GM12878 (cell line): ENCODE measurements around the gene SLFN13. TPM values are rescaled to one million over a fixed set of nuclear protein-coding genes. Genes with fewer than 3 reads are reported as not detected.

Experiments used
- ATAC-seq: fragments of 200-7000 bp; cut with Tn5 transposase; 3 replicates; pipeline ENCODE4 v1.9.1; 2020; ENCODE audit warnings: mild to moderate bottlenecking, moderate library complexity
- BruUV-seq: library from RNA; stranded (reverse); fragments of 400-500 nt; replicated peaks from 2 replicates; lab custom pipeline; 2021; lab: Mats Ljungman, UMichigan
- CTCF ChIA-PET: fragments of 300-600 bp; sonication (Branson Sonifier 250); formaldehyde crosslinking; extraction: SDS; loops from one replicate; lab custom pipeline; 2021; ENCODE audit warnings: inconsistent platforms; lab: Yijun Ruan, JAX
- POLR2A ChIA-PET: fragments of 350-600 bp; formaldehyde crosslinking; extraction: SDS; loops from one replicate; lab custom pipeline; 2021; ENCODE audit warnings: inconsistent platforms; lab: Charles Lee
- RAD21 ChIA-PET: fragments of 300-600 bp; sonication (Branson Sonifier 250); formaldehyde crosslinking; loops from one replicate; lab custom pipeline; 2023; ENCODE audit warnings: antibody characterized with exemption; ENCODE audit not compliant: unreplicated experiment; lab: Charles Lee
- SMC1A ChIA-PET: fragments of 300-600 bp; sonication (Branson Sonifier 250); formaldehyde crosslinking; loops from one replicate; lab custom pipeline; 2023; ENCODE audit not compliant: unreplicated experiment, uncharacterized antibody; lab: Charles Lee
- DNase-seq: peaks from one replicate; pipeline ENCODE4 v3.0.0-alpha.2; 2011; ENCODE audit warnings: low read depth, low spot score
- FAIRE-seq: peaks from 3 replicates; lab custom pipeline; 2011; peaks lifted over from hg19 to GRCh38; lab: Jason Lieb, UNC
- H2AFZ ChIP-seq: 2 replicates; pipeline ENCODE4 v1.6.0; 2011; ENCODE audit warnings: low read depth, low read length, control low read depth; ENCODE audit not compliant: control insufficient read depth
- H3K27ac ChIP-seq: 2 replicates; pipeline ENCODE4 v1.5.1; 2011; ENCODE audit warnings: control low read depth; ENCODE audit not compliant: control insufficient read depth, insufficient read depth
- H3K27me3 ChIP-seq, 2 experiments: replicated peaks in 1 of 2; 2 replicates each; pipeline versions ENCODE4 v1.6.0 to v1.6.1; 2011; ENCODE audit warnings: low read length in 1 of 2; ENCODE audit not compliant: control insufficient read depth in 2 of 2, insufficient read depth in 2 of 2
- H3K36me3 ChIP-seq, 2 experiments: 2 replicates each; pipeline ENCODE4 v1.5.1; 2011; ENCODE audit warnings: low read length in 1 of 2; ENCODE audit not compliant: control insufficient read depth in 2 of 2, insufficient read depth in 2 of 2
- H3K4me1 ChIP-seq: 2 replicates; pipeline ENCODE4 v1.6.1; 2011; ENCODE audit warnings: mild to moderate bottlenecking, low read length, moderate library complexity, mixed read lengths; ENCODE audit not compliant: control insufficient read depth, insufficient read depth
- H3K4me2 ChIP-seq: 2 replicates; pipeline ENCODE4 v1.6.0; 2011; ENCODE audit warnings: control low read depth; ENCODE audit not compliant: control insufficient read depth, insufficient read depth
- H3K4me3 ChIP-seq: fragments of 200-600 bp; sonication (generic); 2 replicates; pipeline ENCODE4 v1.5.1; 2016
- H3K79me2 ChIP-seq: 2 replicates; pipeline ENCODE4 v1.6.0; 2011; ENCODE audit warnings: low read length; ENCODE audit not compliant: control insufficient read depth, insufficient read depth
- H3K9ac ChIP-seq: 2 replicates; pipeline ENCODE4 v1.8.0; 2011; ENCODE audit warnings: low read length, control low read depth, mixed read lengths; ENCODE audit not compliant: control insufficient read depth, insufficient read depth
- H3K9me3 ChIP-seq: replicated peaks from 3 replicates; pipeline ENCODE4 v1.5.1; 2011; ENCODE audit warnings: mild to moderate bottlenecking, low read length; ENCODE audit not compliant: control insufficient read depth, insufficient read depth
- H4K20me1 ChIP-seq: 2 replicates; pipeline ENCODE4 v1.6.0; 2011; ENCODE audit not compliant: control insufficient read depth, insufficient read depth
- CBFB ChIP-seq: IDR thresholded peaks from 2 replicates; pipeline ENCODE4 v1.6.1; 2016; ENCODE audit warnings: antibody characterized with exemption, low read depth
- MTA3 ChIP-seq: IDR thresholded peaks from 2 replicates; pipeline ENCODE4 v1.6.1; 2012; ENCODE audit warnings: low read length, inconsistent platforms, borderline replicate concordance
- RAD21 ChIP-seq: IDR thresholded peaks from 2 replicates; pipeline ENCODE4 v1.6.1; 2011; ENCODE audit warnings: mild to moderate bottlenecking, low read depth, low read length, moderate library complexity; ENCODE audit not compliant: insufficient read depth
- SMAD1 ChIP-seq: fragments of 450-650 bp; IDR thresholded peaks from 2 replicates; pipeline ENCODE4 v1.6.1; 2018; ENCODE audit warnings: mild to moderate bottlenecking, low read depth; ENCODE audit not compliant: partially characterized antibody
- SREBF1 ChIP-seq: IDR thresholded peaks from 2 replicates; pipeline ENCODE4 v1.6.1; 2012; ENCODE audit warnings: mild to moderate bottlenecking, low read length
- YBX1 ChIP-seq: fragments of 450-650 bp; IDR thresholded peaks from 2 replicates; pipeline ENCODE4 v1.6.1; 2016; ENCODE audit warnings: antibody characterized with exemption
- ZNF622 ChIP-seq: fragments of 450-650 bp; IDR thresholded peaks from 2 replicates; pipeline ENCODE4 v1.6.1; 2017; ENCODE audit warnings: mild to moderate bottlenecking, inconsistent platforms
- WGBS: methylation state at CpG from one replicate; pipeline ENCODE4 v1.1.6; 2016; ENCODE audit warnings: low lambda C conversion rate; ENCODE audit not compliant: insufficient replicate concordance, insufficient coverage; ENCODE audit errors: missing lambda C conversion rate; 5-methylcytosine and 5-hydroxymethylcytosine counted together
- in situ Hi-C: fragments of 300-500 bp; cut with MboI; formaldehyde crosslinking; loops from 9 replicates; pipeline ENCODE4 v1.14.3; 2018; ENCODE audit warnings: mixed read lengths
- intact Hi-C: fragments of 100-400 bp; cut with micrococcal nuclease; formaldehyde crosslinking; loops from one replicate; pipeline ENCODE4 v1.14.2; 2022; ENCODE audit not compliant: unreplicated experiment
- polyA plus RNA-seq, 11 experiments: library from polyadenylated mRNA; depleted of rRNA in 4 of 11; unstranded in 6 of 11; stranded (reverse) in 5 of 11; fragments of >200 nt; fragmentation: Nextera tagmentation in 4 of 11; fragmentation: Illumina TruSeq in 1 of 11; extraction: Ambion mirVana in 4 of 11; extraction: Trizol in 1 of 11; gene quantifications; 1 replicate in 1 of 11; 2 replicates in 10 of 11; pipeline versions ENCODE4 v1.2.1 to v1.2.3, GENCODE V29; 2011 to 2016; ENCODE audit warnings: inconsistent platforms in 2 of 11, missing spikeins in 2 of 11, low read depth in 1 of 11
- total RNA-seq, 4 experiments: library from RNA; depleted of rRNA in 3 of 4; stranded (reverse); fragments of >200 nt in 3 of 4; fragmentation: Illumina TruSeq in 1 of 4; extraction: Trizol in 1 of 4; gene quantifications; 2 replicates each; pipeline versions ENCODE4 v1.2.1 to v1.2.3, GENCODE V29; 2013 to 2021
- TF ChIP-seq, protein P1 (sequence below): IDR thresholded peaks from 2 replicates; pipeline ENCODE4 v1.6.1; 2012; ENCODE audit warnings: low read depth, low read length, improper control_type of control experiment
- TF ChIP-seq, protein P2 (sequence below): fragments of 450-650 bp; IDR thresholded peaks from 2 replicates; pipeline ENCODE4 v1.6.1; 2017; ENCODE audit warnings: antibody characterized with exemption, mild to moderate bottlenecking, moderate library complexity
- TF ChIP-seq, protein P3 (sequence below): fragments of 450-650 bp; formaldehyde crosslinking; IDR thresholded peaks from 2 replicates; pipeline ENCODE4 v1.4.0; 2020; ENCODE audit warnings: mild to moderate bottlenecking, moderate library complexity

The SLFN13 gene
- total and polyA plus RNA-seq, 10 of the 15 experiments (the other 5 are each of a cell fraction or from before 2014, with no cell fraction given) = 12.4 to 82.4 (median 61.9) TPM

DNA sequence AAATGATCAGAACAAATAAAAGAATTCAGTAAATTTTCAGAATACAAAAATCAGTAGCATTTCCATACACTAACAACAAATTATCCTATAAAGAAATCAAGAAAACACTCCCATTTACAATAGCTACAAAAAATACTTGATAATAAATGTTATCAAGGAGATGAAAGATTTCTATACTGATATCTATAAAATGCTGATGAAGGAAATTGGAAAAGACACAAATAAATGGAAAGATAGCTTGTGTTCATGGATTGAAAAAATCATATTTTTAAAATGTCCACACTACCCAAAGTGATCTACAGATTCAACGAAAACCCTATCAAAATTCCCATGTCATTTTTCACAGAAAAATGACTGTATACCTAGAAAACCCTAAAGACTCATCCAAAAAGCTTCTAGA lies 34.3 kb downstream of the SLFN13 start:
- BruUV-seq = no TSS peak
- peaks cover 4 to 18% of the 10 kb centered on the region in 2 experiments; a peak in 3 of 4 replicates for H3K36me3 ChIP-seq
- H4K20me1 ChIP-seq = no peaks in the 10 kb centered on the region
- ChIA-PET POLR2A (no interaction called here), CTCF (interaction anchor here (0.7 to 1.6 kb wide), 3 partner anchors 10 to 120 kb away, joined by 3 read pairs; no protein-coding TSS in a partner anchor), RAD21 (no interaction called here), SMC1A (interaction anchor here (1.0 to 1.1 kb wide), 3 partner anchors 23 to 33 kb away, joined by 3 read pairs; no protein-coding TSS in a partner anchor)
- ATAC-seq = no peak
- H3K4me1 ChIP-seq = peaks cover 3% of the 10 kb centered on the region; the same call in 1 of the 2 replicates
- in situ Hi-C loops = no loop called here
- intact Hi-C loops = no loop called here
- H3K9ac ChIP-seq = no peak overlapping the region
- no peaks in the 10 kb centered on the region; the same call in 2 of the 3 replicates for H3K9me3 ChIP-seq
- no peak overlapping the region for H3K4me2 ChIP-seq
- H3K79me2 ChIP-seq = no peaks in the 10 kb centered on the region; the same call in 1 of the 2 replicates
- H3K4me3 ChIP-seq = no peak overlapping the region
- no peak for DNase-seq
- H3K27ac ChIP-seq = no peak overlapping the region
- TF ChIP-seq SREBF1 (no peak), SMAD1 (no peak), YBX1 (no peak), MTA3 (no peak), CBFB (no peak), ZNF622 (no peak)
- no peak for FAIRE-seq
- no peak overlapping the region for H2AFZ ChIP-seq
- H3K27me3 ChIP-seq = no peaks in the 10 kb centered on the region
- WGBS = 100% methylated on average over 1 of the region's 1 CpG

DNA sequence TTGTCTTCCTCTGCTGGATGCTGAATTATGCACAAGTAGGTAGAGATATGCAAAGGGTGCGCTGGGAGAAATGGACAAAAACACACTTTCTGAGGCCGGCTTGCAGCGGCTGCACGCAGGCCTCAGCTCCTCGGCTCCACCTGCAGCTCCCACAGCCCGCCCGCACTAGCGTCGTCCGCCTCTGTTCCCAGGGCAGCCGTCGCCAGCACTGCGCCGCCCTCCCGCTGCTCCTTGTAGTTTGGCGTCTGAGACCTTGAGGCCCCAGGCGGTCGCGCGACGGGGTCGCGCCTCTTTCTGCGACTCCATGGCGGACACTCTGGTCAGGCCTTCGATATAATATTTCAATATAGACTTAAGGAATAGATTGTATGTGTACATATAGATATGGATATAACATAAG lies 41.0 kb downstream of the SLFN13 start:
- H3K36me3 ChIP-seq = peaks cover 6 to 12% of the 10 kb centered on the region in 2 experiments; a peak in 3 of 4 replicates
- ATAC-seq (no peak), FAIRE-seq (no peak), DNase-seq (no peak)
- H3K79me2 ChIP-seq = no peaks in the 10 kb centered on the region
- no peaks in the 10 kb centered on the region for H3K4me1 ChIP-seq
- H3K27ac ChIP-seq = no peak overlapping the region
- no peak overlapping the region for H3K4me3 ChIP-seq
- ChIA-PET SMC1A (no interaction called here), RAD21 (no interaction called here), CTCF (interaction anchor here (1.0 kb wide), 1 partner anchor 126 kb away, joined by 3 read pairs; no protein-coding TSS in a partner anchor), POLR2A (no interaction called here)
- H4K20me1 ChIP-seq = no peaks in the 10 kb centered on the region
- intact Hi-C loops = no loop called here
- no peak overlapping the region for H3K9ac ChIP-seq
- in situ Hi-C loops = no loop called here
- WGBS = over 99% methylated on average over 26 of the region's 26 CpGs
- no peaks in the 10 kb centered on the region; the same call in 2 of the 3 replicates for H3K9me3 ChIP-seq
- no peaks in the 10 kb centered on the region for H3K27me3 ChIP-seq
- H2AFZ ChIP-seq = no peak overlapping the region
- no peak overlapping the region for H3K4me2 ChIP-seq
- no TSS peak for BruUV-seq
- TF ChIP-seq, protein P1, sequence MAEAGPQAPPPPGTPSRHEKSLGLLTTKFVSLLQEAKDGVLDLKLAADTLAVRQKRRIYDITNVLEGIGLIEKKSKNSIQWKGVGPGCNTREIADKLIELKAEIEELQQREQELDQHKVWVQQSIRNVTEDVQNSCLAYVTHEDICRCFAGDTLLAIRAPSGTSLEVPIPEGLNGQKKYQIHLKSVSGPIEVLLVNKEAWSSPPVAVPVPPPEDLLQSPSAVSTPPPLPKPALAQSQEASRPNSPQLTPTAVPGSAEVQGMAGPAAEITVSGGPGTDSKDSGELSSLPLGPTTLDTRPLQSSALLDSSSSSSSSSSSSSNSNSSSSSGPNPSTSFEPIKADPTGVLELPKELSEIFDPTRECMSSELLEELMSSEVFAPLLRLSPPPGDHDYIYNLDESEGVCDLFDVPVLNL = no peak
- TF ChIP-seq, protein P2, sequence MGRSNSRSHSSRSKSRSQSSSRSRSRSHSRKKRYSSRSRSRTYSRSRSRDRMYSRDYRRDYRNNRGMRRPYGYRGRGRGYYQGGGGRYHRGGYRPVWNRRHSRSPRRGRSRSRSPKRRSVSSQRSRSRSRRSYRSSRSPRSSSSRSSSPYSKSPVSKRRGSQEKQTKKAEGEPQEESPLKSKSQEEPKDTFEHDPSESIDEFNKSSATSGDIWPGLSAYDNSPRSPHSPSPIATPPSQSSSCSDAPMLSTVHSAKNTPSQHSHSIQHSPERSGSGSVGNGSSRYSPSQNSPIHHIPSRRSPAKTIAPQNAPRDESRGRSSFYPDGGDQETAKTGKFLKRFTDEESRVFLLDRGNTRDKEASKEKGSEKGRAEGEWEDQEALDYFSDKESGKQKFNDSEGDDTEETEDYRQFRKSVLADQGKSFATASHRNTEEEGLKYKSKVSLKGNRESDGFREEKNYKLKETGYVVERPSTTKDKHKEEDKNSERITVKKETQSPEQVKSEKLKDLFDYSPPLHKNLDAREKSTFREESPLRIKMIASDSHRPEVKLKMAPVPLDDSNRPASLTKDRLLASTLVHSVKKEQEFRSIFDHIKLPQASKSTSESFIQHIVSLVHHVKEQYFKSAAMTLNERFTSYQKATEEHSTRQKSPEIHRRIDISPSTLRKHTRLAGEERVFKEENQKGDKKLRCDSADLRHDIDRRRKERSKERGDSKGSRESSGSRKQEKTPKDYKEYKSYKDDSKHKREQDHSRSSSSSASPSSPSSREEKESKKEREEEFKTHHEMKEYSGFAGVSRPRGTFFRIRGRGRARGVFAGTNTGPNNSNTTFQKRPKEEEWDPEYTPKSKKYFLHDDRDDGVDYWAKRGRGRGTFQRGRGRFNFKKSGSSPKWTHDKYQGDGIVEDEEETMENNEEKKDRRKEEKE = no peak
- TF ChIP-seq, protein P3, sequence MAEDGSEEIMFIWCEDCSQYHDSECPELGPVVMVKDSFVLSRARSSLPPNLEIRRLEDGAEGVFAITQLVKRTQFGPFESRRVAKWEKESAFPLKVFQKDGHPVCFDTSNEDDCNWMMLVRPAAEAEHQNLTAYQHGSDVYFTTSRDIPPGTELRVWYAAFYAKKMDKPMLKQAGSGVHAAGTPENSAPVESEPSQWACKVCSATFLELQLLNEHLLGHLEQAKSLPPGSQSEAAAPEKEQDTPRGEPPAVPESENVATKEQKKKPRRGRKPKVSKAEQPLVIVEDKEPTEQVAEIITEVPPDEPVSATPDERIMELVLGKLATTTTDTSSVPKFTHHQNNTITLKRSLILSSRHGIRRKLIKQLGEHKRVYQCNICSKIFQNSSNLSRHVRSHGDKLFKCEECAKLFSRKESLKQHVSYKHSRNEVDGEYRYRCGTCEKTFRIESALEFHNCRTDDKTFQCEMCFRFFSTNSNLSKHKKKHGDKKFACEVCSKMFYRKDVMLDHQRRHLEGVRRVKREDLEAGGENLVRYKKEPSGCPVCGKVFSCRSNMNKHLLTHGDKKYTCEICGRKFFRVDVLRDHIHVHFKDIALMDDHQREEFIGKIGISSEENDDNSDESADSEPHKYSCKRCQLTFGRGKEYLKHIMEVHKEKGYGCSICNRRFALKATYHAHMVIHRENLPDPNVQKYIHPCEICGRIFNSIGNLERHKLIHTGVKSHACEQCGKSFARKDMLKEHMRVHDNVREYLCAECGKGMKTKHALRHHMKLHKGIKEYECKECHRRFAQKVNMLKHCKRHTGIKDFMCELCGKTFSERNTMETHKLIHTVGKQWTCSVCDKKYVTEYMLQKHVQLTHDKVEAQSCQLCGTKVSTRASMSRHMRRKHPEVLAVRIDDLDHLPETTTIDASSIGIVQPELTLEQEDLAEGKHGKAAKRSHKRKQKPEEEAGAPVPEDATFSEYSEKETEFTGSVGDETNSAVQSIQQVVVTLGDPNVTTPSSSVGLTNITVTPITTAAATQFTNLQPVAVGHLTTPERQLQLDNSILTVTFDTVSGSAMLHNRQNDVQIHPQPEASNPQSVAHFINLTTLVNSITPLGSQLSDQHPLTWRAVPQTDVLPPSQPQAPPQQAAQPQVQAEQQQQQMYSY (CRISPR knock-in tag) = no peak
- TF ChIP-seq RAD21 = no peak
